Activated naive CD8-positive, alpha-beta T cell treated with anti-CD3 and anti-CD28 coated beads for 36 hours (primary cell): Measurements from ENCODE around the gene SPTY2D1. TPM values are rescaled to one million over a fixed set of nuclear protein-coding genes. Genes with fewer than 3 reads are reported as not detected.
"Not testable (repeated sequence)": the region's sequence is repeated elsewhere in the genome, so short reads cannot be mapped to it uniquely, and the experiment has no call there.

Experiments used
- DNase-seq: peaks from one replicate; pipeline ENCODE4 v3.0.0; 2021
- H3K27ac Mint-ChIP-seq: one replicate; pipeline ENCODE4 v1.8.0; 2022; ENCODE audit warnings: mild to moderate bottlenecking, moderate library complexity, mixed read lengths
- H3K27me3 Mint-ChIP-seq: one replicate; pipeline ENCODE4 v1.8.0; 2022; ENCODE audit warnings: mild to moderate bottlenecking, mixed read lengths
- H3K36me3 Mint-ChIP-seq: one replicate; pipeline ENCODE4 v1.8.0; 2021; ENCODE audit warnings: mild to moderate bottlenecking, mixed read lengths
- H3K4me1 Mint-ChIP-seq: one replicate; pipeline ENCODE4 v1.8.0; 2021; ENCODE audit warnings: mixed read lengths
- H3K4me3 Mint-ChIP-seq: one replicate; pipeline ENCODE4 v1.8.0; 2022; ENCODE audit warnings: mild to moderate bottlenecking, moderate library complexity, mixed read lengths
- H3K9me3 Mint-ChIP-seq: one replicate; pipeline ENCODE4 v1.8.0; 2022; ENCODE audit warnings: mixed read lengths
- total RNA-seq, 2 experiments: library from RNA; stranded (reverse); gene quantifications; one replicate each; pipeline ENCODE4 v1.2.3, GENCODE V29; 2021

Gene SPTY2D1
- total RNA-seq, 2 experiments from 2014 or later: 23.3 to 23.4 TPM

DNA sequence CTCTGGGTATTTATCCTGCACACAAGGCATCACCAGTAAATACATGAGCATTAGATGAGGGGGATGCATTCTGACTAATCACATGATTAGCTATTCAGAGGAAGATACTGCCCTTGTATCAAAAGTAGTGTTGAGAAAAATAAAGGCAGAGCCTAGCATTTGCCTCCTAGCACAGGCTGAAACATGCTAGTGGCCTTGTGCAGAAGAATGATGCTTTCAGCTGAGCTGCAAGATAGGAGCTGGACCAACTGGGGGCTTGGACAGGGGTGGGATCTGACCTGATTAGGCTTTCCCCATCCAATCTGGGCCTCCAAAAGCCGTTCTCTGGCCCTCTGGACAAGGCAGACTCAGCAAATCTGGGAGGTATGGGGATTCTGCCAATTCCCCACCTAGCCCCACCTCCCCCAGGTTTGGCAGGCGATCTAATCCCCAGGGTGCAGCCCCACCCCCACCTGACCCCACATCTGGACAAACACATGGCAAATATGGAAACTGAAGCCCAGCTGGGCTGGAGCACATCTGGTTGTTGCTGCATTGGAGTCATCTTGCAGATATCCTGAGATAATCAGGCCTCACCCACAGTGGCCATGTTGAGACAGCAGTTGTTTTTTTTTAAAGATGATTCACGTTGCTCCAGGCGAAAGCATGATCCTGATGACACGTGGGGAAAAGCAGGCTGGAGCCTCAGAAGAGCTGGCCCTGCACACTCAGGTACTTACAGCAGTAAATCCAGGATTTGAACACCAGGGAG lies 39.0 kb downstream of the SPTY2D1 start:
- Mint-ChIP-seq H3K27me3 (no peaks in the 10 kb centered on the region), H3K27ac (no peak overlapping the region), H3K4me3 (no peak overlapping the region), H3K9me3 (no peaks in the 10 kb centered on the region), H3K36me3 (no peaks in the 10 kb centered on the region), H3K4me1 (peaks cover 5% of the 10 kb centered on the region)
- no peak for DNase-seq

DNA sequence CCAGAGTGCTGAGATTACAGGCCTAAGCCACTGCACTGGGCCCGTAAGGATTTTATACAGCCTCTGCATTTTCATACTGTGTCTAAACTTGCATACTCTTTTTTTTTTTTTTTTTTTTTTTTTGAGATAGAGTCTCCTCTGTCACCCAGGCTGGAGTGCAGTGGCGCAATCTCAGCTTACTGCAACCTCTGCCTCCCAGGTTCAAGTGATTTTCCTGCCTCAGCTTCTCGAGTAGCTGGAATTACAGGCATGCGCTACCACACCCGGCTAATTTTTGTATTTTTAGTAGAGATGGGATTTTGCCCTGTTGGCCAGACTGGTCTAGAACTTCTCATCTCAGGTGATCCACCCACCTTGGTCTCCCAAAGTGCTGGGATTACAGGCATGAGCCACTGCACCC lies 40.1 kb downstream of the SPTY2D1 start:
- H3K36me3 Mint-ChIP-seq, H3K4me1 Mint-ChIP-seq, H3K4me3 Mint-ChIP-seq, H3K27ac Mint-ChIP-seq, H3K9me3 Mint-ChIP-seq, DNase-seq, H3K27me3 Mint-ChIP-seq: not testable (repeated sequence)

DNA sequence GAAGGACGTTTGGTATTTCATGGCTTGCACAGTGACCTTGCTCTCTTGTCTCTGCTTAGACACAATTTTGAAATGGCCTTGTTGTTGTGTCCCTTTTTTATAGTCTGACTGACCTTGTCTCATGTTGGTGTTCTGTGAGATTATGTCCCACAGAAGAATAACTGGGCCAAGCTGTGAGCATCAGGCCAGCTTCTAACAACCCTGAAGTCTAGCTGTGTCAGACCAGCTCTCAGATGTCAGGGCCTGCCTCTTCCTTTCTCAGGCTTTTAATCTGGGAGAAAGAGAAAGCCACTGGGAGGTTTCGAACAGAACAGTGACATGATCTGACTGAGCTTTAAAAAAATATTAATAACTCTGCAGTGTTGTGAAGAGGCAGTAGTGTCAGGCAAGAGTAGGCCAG lies 43.6 kb downstream of the SPTY2D1 start:
- Mint-ChIP-seq H3K9me3 (no peaks in the 10 kb centered on the region), H3K4me3 (no peak overlapping the region), H3K4me1 (peaks cover 7% of the 10 kb centered on the region), H3K27ac (no peak overlapping the region), H3K36me3 (no peaks in the 10 kb centered on the region), H3K27me3 (no peaks in the 10 kb centered on the region)
- DNase-seq: no peak

DNA sequence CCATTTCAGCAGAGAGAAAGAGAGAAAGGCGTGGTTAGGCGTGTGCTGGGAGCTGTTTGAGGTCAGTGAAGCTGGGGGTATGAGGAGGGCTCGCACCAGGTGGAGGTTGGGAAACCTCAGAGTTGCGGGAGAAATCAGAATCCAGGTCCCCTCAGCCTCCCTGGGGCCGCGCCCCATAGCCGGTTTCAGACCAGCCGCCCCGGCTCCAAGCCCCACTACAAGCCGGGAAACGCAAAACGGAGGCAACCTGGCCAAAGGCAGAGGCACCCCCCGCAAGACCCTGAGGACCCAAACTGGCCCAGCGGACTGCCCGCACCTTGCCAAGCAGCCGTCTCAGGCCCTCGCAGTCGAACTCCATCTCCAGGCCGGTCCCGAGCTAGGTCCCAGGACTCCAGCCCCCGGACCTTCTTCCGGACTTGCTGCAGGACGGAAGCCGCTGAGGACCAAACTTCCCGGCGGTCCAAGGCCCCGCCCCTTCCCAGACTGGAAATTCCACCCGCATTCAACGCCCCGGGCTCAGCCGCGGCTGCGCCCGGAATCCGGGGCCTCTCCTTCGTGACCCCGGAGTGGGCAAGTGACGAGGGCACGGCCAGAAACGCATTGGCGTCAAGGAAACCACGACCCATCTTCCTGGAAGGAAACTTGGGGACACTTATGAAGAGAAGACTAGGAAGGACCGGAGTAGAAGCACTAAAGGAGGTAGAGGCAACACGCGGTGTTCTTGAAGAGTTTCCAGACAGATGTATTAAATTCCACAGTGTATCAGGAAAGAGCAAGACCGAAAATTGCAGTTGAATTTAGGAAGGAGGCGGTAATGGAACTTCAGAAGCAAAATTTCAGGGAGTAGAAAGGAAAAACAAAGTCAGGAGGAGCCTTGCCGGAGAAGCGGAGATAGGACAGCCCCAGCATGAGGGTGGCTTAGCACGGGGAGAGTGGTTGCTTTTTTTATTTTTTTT lies 45.6 kb downstream of the SPTY2D1 start, which contains the start of gene UEVLD:
Gene UEVLD, minus strand, starts transcription at position 438 of the 956 bp plus-strand sequence. Its CDS starts 80 bp downstream, at position 358.
- Mint-ChIP-seq H3K4me1 (peaks cover 7% of the 10 kb centered on the region), H3K27me3 (no peaks in the 10 kb centered on the region), H3K4me3 (no peak within 1 kb of the TSS), H3K27ac (no peak within 1 kb of the TSS), H3K9me3 (no peaks in the 10 kb centered on the region), H3K36me3 (no peaks in the 10 kb centered on the region)
- DNase-seq: peak; percentile 79

DNA sequence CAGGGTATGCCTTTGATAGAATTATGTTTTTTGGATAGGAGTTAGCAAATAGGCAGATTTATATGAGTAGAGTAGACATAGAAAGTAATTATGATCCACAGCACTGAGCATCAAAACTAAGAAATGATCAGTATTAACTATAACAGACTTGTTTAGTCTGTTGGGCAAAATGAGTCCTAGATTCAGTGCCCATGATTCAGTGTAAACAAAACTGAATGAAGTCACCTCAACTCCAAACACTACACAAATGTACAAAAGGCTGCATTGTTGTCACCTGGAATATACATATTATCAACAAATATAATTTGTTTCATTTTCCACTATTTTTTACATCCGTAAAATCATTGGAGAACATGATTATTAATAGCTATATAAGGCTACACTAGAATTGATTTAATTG lies 52.3 kb downstream of the SPTY2D1 start:
- Mint-ChIP-seq H3K36me3 (peaks cover 8% of the 10 kb centered on the region), H3K27me3 (no peaks in the 10 kb centered on the region), H3K4me3 (no peak overlapping the region), H3K9me3 (no peaks in the 10 kb centered on the region), H3K4me1 (peaks cover 6% of the 10 kb centered on the region), H3K27ac (no peak overlapping the region)
- no peak for DNase-seq

DNA sequence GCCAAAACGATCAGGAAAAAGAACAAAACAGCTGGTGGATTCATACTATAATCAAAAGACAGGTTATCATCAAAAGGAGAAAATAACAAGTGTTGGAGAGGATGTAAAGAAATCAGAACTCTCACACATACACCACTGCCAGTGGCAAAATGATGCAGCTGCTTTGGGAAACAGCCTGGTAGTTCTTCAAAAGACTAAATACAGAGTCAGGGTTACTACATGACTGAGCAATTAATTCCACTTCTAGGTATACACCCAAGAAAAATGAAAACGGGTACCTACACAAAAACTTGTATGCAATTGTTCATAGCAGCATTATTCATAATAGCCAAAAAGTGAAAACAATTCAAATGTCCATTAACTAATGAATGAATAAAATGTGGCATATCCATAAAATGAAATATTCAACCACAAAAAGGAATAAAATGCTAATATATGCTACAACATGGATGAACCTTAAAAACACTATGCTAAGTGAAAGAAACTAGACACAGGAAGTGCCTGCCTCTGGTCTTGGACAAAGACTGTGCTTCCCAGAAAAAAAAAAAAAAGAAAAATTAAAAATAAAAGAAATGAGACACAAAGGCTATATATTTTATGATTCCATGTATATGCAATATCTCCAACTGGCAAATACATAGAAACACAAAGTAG lies 53.9 kb downstream of the SPTY2D1 start:
- H3K27ac Mint-ChIP-seq: no peak overlapping the region
- no peak for DNase-seq
- no peaks in the 10 kb centered on the region for H3K27me3 Mint-ChIP-seq
- H3K4me1 Mint-ChIP-seq: peaks cover 8% of the 10 kb centered on the region
- no peaks in the 10 kb centered on the region for H3K9me3 Mint-ChIP-seq
- H3K4me3 Mint-ChIP-seq: no peak overlapping the region
- peaks cover 12% of the 10 kb centered on the region for H3K36me3 Mint-ChIP-seq

DNA sequence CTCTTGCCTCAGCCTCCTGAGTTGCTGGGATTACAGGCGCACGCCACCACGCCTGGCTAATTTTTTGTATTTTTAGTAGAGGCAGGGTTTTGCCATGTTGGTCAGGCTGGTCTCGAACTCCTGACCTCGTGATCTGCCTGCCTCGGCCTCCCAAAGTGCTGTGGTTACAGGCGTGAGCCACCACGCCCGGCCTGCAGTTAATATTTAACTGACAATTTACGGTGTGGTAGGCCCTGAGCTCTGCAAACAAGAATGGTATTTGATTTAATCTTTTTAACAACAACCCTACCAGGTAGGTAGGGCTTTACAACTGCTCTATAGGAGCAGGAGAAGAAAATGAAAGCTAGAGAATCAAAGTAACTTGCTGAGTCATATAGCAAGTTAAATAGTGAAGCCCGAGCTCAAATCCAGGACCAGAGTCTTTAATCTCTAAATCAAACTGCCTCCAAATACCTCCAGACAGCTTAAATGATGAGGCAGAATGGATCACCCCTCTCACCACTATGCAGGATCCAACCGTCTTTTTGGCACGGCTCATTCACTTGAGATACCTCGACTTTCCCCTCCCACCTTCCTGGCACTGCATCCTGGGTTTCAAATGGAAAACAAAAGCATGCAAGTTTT lies 55.1 kb downstream of the SPTY2D1 start:
- peak; percentile 4 for DNase-seq
- Mint-ChIP-seq H3K4me1 (peaks cover 8% of the 10 kb centered on the region), H3K9me3 (no peaks in the 10 kb centered on the region), H3K36me3 (peaks cover 12% of the 10 kb centered on the region), H3K27me3 (no peaks in the 10 kb centered on the region), H3K4me3 (no peak overlapping the region), H3K27ac (peak overlapping the region; percentile 31)

DNA sequence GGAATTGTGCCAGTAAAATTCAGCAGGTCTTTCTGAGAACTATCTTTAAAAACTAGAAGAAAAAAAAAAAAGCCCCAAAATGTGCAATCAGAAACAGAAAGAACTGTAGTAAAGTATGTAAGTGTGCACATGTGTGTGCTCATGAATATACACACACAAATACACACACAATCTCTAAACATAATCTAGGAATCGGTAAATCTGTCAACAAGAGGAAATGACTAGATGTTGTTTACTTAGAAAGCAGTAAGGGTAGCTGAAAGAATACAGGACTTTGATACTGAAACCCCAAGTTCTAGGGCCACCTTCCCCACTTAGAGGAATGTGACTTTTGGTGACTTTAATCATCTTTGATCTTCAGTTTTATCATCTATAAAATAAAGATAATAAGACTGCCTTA lies 58.8 kb downstream of the SPTY2D1 start:
- no peak overlapping the region for H3K27ac Mint-ChIP-seq
- H3K4me1 Mint-ChIP-seq: peaks cover 8% of the 10 kb centered on the region
- H3K27me3 Mint-ChIP-seq: no peaks in the 10 kb centered on the region

DNA sequence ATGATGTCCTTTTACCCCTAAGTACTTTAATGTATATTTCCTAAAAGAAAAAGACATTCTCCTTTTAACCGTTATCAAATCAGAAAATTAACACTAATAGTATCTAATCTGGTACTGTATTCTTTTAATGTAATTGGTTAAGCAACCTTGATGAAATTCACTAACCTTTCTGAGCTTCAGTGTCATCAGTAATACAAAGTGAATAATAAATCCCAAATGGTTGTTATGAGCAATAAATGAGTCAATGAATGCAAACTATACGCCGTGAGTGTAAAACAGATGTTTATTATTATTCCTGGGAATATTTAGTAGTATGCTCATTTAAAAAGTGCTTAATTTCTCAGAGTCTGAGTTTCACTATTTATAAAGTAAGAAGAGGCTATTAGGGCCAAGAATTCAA lies 67.1 kb downstream of the SPTY2D1 start:
- Mint-ChIP-seq H3K36me3 (peaks cover 9% of the 10 kb centered on the region), H3K27ac (no peak overlapping the region), H3K4me3 (no peak overlapping the region), H3K27me3 (no peaks in the 10 kb centered on the region), H3K9me3 (no peaks in the 10 kb centered on the region), H3K4me1 (no peaks in the 10 kb centered on the region)
- no peak for DNase-seq

More for the DNA sequence above, 58.8 kb downstream of the SPTY2D1 start:
- no peak for DNase-seq
- peaks cover 16% of the 10 kb centered on the region for H3K36me3 Mint-ChIP-seq
- no peaks in the 10 kb centered on the region for H3K9me3 Mint-ChIP-seq
- no peak overlapping the region for H3K4me3 Mint-ChIP-seq

DNA sequence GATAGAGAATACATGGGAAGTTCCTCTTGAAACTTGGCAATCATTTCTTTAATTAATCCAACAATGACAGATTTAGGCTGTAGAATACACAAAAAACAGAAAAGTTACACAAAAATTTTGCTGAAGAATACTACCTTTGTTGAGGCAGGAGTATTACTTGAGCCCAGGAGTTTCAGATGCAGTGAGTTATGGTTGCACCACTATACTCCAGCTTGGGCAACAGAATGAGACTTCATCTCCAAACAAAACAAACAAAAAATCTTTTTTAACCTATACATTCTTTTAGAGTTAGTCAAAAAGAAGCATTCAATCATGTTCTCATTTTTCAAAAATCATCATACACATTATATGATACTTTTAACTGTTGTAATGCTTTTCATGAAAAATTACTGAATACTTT lies 67.7 kb downstream of the SPTY2D1 start:
- Mint-ChIP-seq H3K36me3 (peaks cover 8% of the 10 kb centered on the region), H3K9me3 (no peaks in the 10 kb centered on the region), H3K4me3 (no peak overlapping the region), H3K27ac (no peak overlapping the region), H3K4me1 (no peaks in the 10 kb centered on the region), H3K27me3 (no peaks in the 10 kb centered on the region)
- no peak for DNase-seq

DNA sequence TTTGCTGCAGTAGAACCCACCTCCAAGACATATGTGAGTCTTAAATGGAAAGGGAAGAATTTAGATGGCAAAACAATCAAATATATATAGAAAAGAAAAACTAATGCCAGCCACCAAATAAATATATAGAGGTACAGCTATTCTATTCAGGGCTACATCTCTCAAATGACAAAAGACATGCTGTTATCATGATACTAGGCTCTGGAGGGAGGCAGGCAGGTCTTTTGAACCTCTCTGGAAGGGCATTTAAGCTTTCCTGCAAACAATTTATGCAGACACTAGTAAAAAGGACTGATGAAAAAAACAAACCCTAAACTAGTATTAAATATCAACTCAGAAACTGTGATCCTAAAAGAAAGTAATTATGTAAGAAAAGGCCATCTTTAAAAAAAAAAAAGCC lies 70.0 kb downstream of the SPTY2D1 start:
- Mint-ChIP-seq H3K36me3 (peaks cover 4% of the 10 kb centered on the region), H3K4me3 (no peak overlapping the region), H3K4me1 (no peaks in the 10 kb centered on the region), H3K27ac (no peak overlapping the region), H3K27me3 (no peaks in the 10 kb centered on the region), H3K9me3 (no peaks in the 10 kb centered on the region)
- DNase-seq: no peak

DNA sequence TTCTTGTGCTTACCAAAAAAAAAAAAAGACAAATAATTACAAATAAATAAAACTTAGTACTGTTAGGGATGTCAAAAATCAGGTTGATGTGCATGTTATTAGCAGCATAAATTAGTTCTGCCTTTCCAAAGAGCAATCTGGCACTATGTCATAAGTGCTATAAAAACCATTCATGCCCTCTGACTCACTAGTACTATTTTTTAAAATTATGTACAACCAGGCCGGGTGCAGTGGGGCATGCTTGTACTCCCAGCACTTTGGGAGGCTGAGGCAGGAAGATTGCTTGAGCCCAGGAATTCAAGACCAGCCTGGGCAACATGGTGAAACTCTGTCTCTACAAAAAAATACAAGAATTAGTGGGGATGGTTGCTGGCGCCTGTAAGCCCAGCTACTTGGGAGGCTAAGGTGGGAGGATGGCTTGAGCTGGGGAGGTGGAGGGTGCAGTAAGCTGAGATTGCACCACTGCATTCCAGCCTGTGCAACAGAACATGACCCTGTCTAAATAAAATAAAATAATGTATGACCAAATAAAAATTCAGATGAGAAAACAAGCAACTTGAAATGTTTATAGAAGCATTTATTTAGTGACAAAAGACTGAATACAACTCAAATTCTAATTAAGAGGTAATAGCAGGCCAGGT lies 70.9 kb downstream of the SPTY2D1 start:
- H3K4me1 Mint-ChIP-seq: no peaks in the 10 kb centered on the region
- no peak overlapping the region for H3K27ac Mint-ChIP-seq
- H3K4me3 Mint-ChIP-seq: no peak overlapping the region
- no peaks in the 10 kb centered on the region for H3K9me3 Mint-ChIP-seq
- no peak for DNase-seq
- H3K36me3 Mint-ChIP-seq: peaks cover 4% of the 10 kb centered on the region
- H3K27me3 Mint-ChIP-seq: no peaks in the 10 kb centered on the region
